SU-DHL-6 (cell line): ENCODE data around the gene ROR1.

Source experiments
- H2AFZ ChIP-seq: fragments of 200-600 bp; sonication (generic); 2 replicates; pipeline ENCODE4 v1.6.1; 2014; ENCODE audit warnings: low read depth, mild to moderate bottlenecking, moderate library complexity, mixed read lengths, antibody characterized with exemption, low read length; ENCODE audit not compliant: severe bottlenecking
- H3F3A ChIP-seq: fragments of 200-600 bp; shearing (Covaris generic); 2 replicates; pipeline ENCODE4 v1.6.0; 2016; ENCODE audit warnings: antibody characterized with exemption, mild to moderate bottlenecking; ENCODE audit not compliant: insufficient read depth
- H3K27ac ChIP-seq: fragments of 200-600 bp; sonication (generic); 2 replicates; pipeline ENCODE4 v1.5.1; 2016; ENCODE audit warnings: low read depth, mild to moderate bottlenecking, low read length, moderate library complexity, mixed read lengths
- H3K27me3 ChIP-seq: fragments of 200-600 bp; sonication (generic), shearing (Covaris generic); 2 replicates; pipeline ENCODE4 v1.6.0; 2014; ENCODE audit warnings: mild to moderate bottlenecking, low read length
- H3K36me3 ChIP-seq: fragments of 200-600 bp; sonication (generic); 2 replicates; pipeline ENCODE4 v1.6.1; 2014; ENCODE audit warnings: mild to moderate bottlenecking, low read length, mixed read lengths
- H3K4me2 ChIP-seq: fragments of 300-600, 200-600 bp; shearing (Covaris generic), sonication (generic); 2 replicates; pipeline ENCODE4 v1.6.0; 2014; ENCODE audit warnings: low read length, low read depth, mild to moderate bottlenecking; ENCODE audit not compliant: poor library complexity, severe bottlenecking
- H3K4me3 ChIP-seq: fragments of 200-600 bp; sonication (generic); 2 replicates; pipeline ENCODE4 v1.5.1; 2014; ENCODE audit warnings: antibody characterized with exemption, low read length, mild to moderate bottlenecking, mixed read lengths; ENCODE audit not compliant: insufficient read depth, poor library complexity, severe bottlenecking
- H3K79me2 ChIP-seq: fragments of 200-600 bp; sonication (generic); 2 replicates; pipeline ENCODE4 v1.6.1; 2014; ENCODE audit warnings: mild to moderate bottlenecking, low read length, moderate library complexity; ENCODE audit not compliant: insufficient read depth
- H3K9ac ChIP-seq: fragments of 200-600 bp; sonication (generic); 2 replicates; pipeline ENCODE4 v1.7.0; 2014; ENCODE audit warnings: mild to moderate bottlenecking, low read length
- H3K9me2 ChIP-seq: fragments of 200-600 bp; sonication (generic); replicated peaks from 2 replicates; pipeline ENCODE4 v1.6.1; 2014; ENCODE audit warnings: low read length; ENCODE audit not compliant: insufficient read depth
- H3K9me3 ChIP-seq: fragments of 200-600 bp; sonication (generic); 2 replicates; pipeline ENCODE4 v1.6.1; 2014; ENCODE audit warnings: low read length, mixed read lengths; ENCODE audit not compliant: insufficient read depth
- H4K20me1 ChIP-seq: fragments of 200-600 bp; sonication (generic); 2 replicates; pipeline ENCODE4 v1.6.1; 2014; ENCODE audit warnings: low read depth, mild to moderate bottlenecking, antibody characterized with exemption, low read length, moderate library complexity, mixed read lengths
- CTCF ChIP-seq: fragments of 200-600 bp; sonication (generic); IDR thresholded peaks from one replicate; pipeline ENCODE4 v1.5.1; 2017; ENCODE audit warnings: antibody characterized with exemption, mild to moderate bottlenecking, low read length, moderate library complexity; ENCODE audit not compliant: insufficient read depth, poor library complexity, severe bottlenecking
- EZH2phosphoT487 ChIP-seq: fragments of 200-600 bp; sonication (generic), shearing (Covaris generic); conservative IDR thresholded peaks from 2 replicates; pipeline ENCODE4 v1.6.1; 2018; ENCODE audit warnings: mild to moderate bottlenecking, antibody characterized with exemption, low read length, moderate library complexity, mixed read lengths

ROR1 gene

GRCh38 chr1:63773815-63774616, at the start of gene ROR1:
TSS of gene ROR1 (plus strand) at chr1:63774017.
- no peak within 1 kb of the TSS for H3K4me2 ChIP-seq
- no peaks in the 10 kb centered on the region for H3K9me3 ChIP-seq
- no peak within 1 kb of the TSS for H3K4me3 ChIP-seq
- no peak within 1 kb of the TSS for H3K9ac ChIP-seq
- no peaks in the 10 kb centered on the region for H3K27me3 ChIP-seq
- no peak for TF ChIP-seq EZH2phosphoT487
- TF ChIP-seq CTCF: no peak
- H3K27ac ChIP-seq: no peak within 1 kb of the TSS
- H3K9me2 ChIP-seq: no peaks in the 10 kb centered on the region
- no peak within 1 kb of the TSS for H2AFZ ChIP-seq
- no peaks in the 10 kb centered on the region for H3K79me2 ChIP-seq
- H4K20me1 ChIP-seq: no peaks in the 10 kb centered on the region
- no peaks in the 10 kb centered on the region for H3K36me3 ChIP-seq
- no peaks in the 10 kb centered on the region for H3F3A ChIP-seq

GRCh38 chr1:63724375-63724899, 49.4 kb upstream of the ROR1 start:
- H3K79me2 ChIP-seq: no peaks in the 10 kb centered on the region
- no peak overlapping the region for H2AFZ ChIP-seq
- H3K36me3 ChIP-seq: no peaks in the 10 kb centered on the region
- no peaks in the 10 kb centered on the region for H3K27me3 ChIP-seq
- H4K20me1 ChIP-seq: no peaks in the 10 kb centered on the region
- H3K9me2 ChIP-seq: no peaks in the 10 kb centered on the region
- H3K9me3 ChIP-seq: no peaks in the 10 kb centered on the region
- TF ChIP-seq EZH2phosphoT487 (no peak), CTCF (no peak)
- H3K4me2 ChIP-seq: no peak overlapping the region
- H3K4me3 ChIP-seq: no peak overlapping the region
- no peaks in the 10 kb centered on the region for H3F3A ChIP-seq
- no peak overlapping the region for H3K9ac ChIP-seq
- no peak overlapping the region for H3K27ac ChIP-seq

- Histone ChIP-seq H3K36me3 (no peaks in the 10 kb centered on the region), H4K20me1 (no peaks in the 10 kb centered on the region), H3F3A (no peaks in the 10 kb centered on the region), H3K79me2 (no peaks in the 10 kb centered on the region), H3K9me3 (no peaks in the 10 kb centered on the region), H3K9me2 (no peaks in the 10 kb centered on the region), H3K27ac (no peak overlapping the region), H3K4me2 (no peak overlapping the region), H2AFZ (no peak overlapping the region), H3K27me3 (no peaks in the 10 kb centered on the region), H3K9ac (no peak overlapping the region), H3K4me3 (no peak overlapping the region)
- TF ChIP-seq CTCF (no peak), EZH2phosphoT487 (no peak)
Observed at GRCh38 chr1:63728611-63729226, 45.1 kb upstream of the ROR1 start.
